CD4-positive, alpha-beta T cell treated with Interleukin-12 subunit alpha and Interleukin-12 subunit beta, for 1 hour (primary cell): Measurements from ENCODE around the gene NEDD1.
A peak's percentile ranks its signal among the peaks of the same experiment; 100 is the strongest.

Experiments used
- DNase-seq: peaks from one replicate; pipeline ENCODE4 v3.0.0-alpha.2; 2020

Gene NEDD1

DNA sequence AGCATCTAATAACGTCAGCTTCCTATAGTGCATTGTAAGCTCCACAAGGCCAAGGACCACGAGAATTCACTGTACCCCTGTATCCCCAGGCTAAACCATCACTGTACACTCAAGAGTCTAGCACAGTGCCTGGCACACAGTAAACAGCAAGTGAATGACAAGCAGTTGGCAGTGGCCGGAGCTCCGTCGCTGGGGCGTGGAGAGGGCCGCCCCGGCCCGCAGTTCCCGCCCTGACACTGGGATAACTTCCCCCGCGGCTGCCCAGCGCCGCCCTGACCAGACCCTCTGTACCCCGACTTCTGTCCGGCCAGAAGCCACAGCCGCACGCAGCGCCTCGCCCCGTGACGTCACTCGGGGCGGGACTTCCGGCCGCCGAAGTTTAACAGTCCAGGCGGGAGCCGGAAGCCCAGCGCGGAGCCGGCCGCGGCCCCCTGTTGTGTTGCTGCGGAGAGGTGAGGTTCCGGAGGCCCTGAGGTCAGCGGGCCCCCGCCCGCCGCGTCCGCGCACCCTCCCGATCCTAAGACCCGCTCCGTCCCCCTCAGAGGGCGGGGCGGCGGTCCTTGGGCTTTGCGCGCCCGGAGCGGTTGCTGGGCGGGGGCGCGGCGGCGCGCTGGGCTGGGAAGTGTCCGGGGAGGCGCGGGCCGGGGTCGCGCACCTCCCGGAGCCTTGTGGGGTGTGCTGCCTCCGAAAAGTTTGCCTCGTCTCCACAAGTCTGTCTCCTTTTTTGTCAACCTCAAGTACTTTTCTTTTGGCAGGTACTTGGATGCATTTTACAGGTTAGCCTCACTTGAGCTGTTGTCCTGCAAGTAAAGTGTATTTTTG, at the start of gene NEDD1:
NEDD1 (plus strand) TSS at position 409 of the 822 bp plus-strand sequence. CDS start 2,503 bp downstream, outside the sequence.
- DNase-seq: peak; percentile 88

GRCh38 chr12:96858162-96858561, 48.9 kb upstream of the NEDD1 start:
- no peak for DNase-seq

DNA sequence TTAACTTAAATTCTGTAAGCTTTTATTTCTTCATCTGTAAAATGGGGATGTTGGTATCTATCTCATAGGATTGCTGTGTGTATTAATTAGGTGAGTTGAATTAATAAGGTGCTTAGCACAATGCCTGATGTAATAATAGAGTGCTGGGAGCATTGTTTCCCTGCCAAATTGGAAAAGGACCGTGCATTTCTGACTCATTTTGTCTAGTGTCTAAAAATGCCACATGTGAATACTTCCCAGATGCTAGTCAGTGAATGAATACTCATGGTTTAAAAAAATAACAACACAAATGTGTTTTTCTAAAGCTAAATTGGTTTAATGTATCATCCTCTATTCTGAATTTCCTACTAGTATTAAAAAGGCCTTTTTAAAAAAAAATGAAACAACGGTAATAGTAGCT, 45.4 kb upstream of the NEDD1 start:
- no peak for DNase-seq

DNA sequence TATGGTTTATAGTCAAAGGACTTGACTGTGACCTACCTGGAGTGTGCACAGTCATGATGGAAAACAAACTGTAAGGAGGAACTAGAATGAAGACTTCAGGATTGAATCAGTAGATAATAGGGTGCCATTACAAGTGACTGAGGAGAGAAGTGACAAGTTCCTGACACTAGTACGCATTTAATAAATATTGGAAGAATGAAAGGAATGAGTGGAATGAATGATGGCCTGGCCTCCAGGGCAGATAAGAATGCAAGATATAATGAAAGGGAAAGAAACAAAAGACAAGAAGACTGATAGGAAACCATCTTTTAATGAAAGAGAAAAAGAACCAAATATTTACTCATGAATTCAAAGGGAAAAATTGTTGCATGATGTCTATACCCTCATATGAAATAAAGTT, 44.7 kb upstream of the NEDD1 start:
- no peak for DNase-seq

DNA sequence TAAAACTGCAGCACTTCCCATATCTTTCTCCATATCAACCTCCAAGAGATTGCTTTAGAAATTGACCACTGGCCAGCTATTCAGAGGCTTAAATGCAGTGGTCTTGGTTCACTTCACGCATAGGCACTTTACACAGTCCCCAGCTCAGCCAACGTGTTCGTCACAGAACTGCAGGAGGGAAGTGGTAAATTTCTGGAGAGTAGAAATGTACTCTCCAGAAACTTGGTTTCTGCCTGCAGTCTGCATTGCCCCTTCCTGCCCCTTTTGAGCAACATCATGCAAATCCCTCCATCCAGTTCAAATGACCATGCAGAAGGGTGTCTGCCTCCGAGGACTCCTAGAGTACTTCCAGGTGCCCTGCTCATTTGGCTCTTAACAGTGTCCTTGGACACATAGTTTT, 42.7 kb upstream of the NEDD1 start:
- no peak for DNase-seq

GRCh38 chr12:96866801-96867590, 40.1 kb upstream of the NEDD1 start:
- DNase-seq: no peak

- no peak for DNase-seq
Measured at GRCh38 chr12:96870946-96871345, 36.1 kb upstream of the NEDD1 start.

DNA sequence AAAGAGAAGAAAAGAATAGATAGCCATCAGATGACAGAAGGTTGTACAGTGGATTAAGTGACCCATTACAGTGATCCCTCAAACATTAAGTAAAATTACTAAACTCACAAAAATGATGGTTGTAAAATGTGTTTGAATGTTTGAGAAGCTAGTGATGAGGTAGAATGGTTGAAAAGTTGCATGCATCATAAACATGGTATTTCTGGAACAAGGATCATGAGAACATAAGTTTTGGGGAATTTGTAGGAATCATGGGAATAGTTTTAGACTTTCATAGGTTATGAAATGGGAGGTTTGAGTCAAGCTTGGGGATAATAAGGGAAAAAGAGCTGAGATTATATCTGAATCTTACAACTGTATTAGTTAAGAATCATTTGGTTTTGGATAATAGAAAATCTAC, 34.1 kb upstream of the NEDD1 start:
- DNase-seq: no peak

- no peak for DNase-seq
Measured at GRCh38 chr12:96874211-96874610, 32.8 kb upstream of the NEDD1 start.

DNA sequence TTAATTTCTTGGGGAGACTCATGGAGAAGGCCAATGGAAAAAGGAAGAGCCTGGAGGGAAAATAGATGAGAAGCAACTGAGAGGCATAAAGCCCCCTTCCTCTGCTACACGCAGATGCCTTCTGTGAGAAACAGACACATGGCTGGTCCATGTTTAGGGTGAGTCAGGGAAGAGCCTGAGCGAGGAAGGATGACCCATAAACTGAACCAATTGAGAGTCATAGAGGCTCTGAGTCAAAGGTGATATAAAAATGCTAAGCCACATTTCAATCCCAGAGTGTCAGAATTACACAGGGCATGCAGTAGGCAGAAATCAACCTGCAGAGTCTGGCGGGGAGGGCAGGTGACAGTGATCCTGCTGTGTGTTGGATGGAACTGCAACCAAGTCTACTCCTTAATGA, 30.1 kb upstream of the NEDD1 start:
- no peak for DNase-seq

DNA sequence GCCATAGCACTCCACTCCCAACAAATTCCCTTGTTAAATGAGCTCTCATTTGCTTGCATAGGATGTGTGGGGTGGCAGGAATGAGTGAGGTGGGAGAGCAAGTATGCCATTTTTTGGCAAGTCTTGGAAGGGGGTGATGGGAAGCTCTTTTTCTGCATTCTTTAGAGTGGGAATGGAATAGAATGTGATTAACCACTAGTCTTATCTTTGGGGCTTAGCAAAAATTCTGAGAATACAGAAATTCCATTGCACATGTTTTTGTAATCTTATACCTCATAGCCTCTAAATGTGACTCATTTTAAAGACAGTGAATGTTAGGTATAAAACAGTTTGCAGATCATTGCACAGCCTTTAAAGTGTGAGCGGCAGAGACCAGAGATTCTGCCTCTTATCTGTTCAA, 28.4 kb upstream of the NEDD1 start:
- no peak for DNase-seq

DNA sequence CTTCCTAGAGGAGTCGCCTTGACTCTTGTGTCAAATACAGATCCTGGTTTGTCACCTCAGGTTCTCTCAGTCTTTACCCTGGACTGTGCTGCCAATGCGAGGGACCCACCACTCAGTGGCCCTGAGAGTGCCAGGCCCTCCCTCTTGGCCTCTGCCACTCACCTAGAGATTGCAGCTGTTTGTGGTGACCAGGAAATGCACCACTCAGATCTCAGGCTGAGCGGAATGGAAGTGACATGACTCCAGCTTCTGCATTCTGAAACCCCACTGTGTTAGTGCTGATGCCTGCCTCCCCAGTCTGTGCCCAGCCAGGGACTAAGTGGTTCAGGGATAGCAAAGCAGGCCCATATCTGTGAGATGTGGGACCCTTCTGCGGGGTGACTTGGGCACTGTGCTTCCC, 27.8 kb upstream of the NEDD1 start:
- no peak for DNase-seq

GRCh38 chr12:96880220-96880619, 26.8 kb upstream of the NEDD1 start:
- DNase-seq: no peak

DNA sequence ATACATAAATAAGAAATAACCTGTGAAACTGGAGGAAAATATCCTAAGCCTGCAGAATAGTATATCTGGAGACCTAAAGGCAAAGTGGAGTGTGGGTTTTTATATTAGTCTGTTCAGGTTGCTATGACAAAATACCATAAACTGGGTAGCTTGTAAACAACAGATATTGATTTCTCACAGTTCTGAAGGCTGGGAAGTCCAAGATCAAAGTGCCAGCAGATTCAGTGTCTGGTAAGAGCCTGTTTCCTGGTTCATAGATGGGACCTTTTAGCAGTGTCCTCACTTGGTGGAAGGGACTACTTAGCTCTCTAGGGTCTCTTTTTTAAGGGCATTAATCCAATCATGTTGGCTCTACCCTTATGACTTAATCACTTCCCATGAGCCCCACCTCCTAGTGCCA, 25.4 kb upstream of the NEDD1 start:
- DNase-seq: no peak

- DNase-seq: no peak
Measured at GRCh38 chr12:96882862-96883261, 24.2 kb upstream of the NEDD1 start.

DNA sequence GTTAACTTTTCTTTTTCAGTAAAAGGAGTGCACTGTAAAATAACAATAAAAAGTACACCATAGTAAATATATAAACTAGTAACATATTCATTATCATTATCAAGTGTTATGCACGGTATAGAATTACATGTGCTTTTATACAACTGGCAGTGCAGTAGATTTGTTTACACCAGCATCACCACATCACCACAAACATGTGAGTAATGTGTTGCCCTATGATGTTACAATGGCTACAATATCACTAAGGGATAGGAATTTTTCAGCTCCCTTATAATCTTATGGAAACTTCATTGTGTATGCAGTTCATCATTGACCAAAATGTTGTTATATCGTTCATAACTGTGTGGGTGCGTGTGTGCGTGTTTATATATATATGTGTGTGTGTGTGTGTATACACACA, 23.5 kb upstream of the NEDD1 start:
- DNase-seq: no peak

DNA sequence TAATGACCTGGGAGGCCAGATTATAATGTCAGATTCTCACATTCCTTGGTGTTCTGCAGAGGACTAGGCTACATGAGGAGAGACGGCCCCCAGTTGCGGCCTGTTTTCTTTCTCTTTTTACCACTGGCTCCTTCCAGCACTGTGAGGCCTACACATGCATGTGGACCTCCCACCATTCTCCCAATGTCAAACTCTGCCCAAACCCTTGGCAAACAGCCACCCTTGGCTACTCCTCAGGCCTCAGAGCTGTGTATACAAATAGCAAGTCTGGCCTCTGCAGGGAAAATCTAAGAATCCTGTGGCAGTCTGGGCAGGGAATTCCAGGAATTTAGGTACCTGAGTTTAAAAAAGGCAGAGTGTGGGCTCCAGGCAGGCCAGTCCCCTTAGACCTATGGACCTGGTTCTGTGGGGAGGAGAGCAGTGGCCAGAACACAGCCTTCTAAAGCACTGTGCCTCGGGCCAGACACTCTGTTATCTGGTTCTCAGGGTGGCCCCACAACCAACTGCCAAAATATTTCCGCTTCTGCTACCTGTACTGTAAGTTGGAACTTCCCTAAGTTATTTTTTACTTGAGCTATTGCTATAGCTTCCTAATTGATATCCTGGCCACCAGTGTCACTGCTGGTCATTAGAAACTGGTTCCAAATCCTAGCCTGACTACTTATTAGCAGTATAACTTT, 19.9 kb upstream of the NEDD1 start:
- no peak for DNase-seq

GRCh38 chr12:96889273-96889933, 17.7 kb upstream of the NEDD1 start:
- DNase-seq: no peak

- no peak for DNase-seq
Measured at GRCh38 chr12:96890331-96890730, 16.7 kb upstream of the NEDD1 start.

DNA sequence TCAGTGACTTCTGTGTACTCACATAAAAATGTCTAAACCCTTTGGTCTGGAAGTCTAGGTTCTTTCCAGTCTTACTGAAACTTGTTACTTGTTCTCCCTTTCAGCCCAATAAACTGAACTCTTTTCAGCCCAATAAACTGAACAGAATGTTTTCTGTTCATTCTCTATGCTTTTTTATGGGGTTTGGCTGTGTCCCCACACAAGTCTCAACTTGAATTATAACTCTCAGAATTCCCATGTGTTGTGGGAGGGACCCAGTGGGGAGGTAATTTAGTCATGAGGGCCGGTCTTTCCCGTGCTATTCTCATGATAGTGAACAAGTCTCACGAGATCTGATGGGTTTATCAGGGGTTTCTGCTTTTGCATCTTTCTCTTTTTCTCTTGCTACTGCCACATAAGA, 15.0 kb upstream of the NEDD1 start:
- no peak for DNase-seq

DNA sequence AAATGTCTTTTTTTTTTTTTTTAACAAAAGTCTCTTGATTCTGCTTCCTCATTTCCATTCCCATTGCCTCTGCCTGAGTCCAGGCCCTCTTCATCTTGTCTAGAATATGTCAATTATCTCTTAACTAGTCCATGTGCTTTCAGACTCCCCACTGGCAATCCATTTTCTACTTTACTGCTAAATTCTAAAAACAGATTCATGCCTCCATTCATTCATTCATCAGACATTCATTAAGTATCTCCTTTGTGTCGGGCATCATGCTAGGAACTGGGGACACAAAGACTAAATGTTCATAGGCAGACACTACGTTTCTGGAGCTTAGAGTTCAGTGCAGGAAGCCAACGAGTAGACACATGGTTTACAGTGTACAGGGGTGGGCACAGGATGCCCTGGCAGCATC, 9.6 kb upstream of the NEDD1 start:
- DNase-seq: no peak

GRCh38 chr12:96901175-96901574, 5.9 kb upstream of the NEDD1 start:
- DNase-seq: no peak

DNA sequence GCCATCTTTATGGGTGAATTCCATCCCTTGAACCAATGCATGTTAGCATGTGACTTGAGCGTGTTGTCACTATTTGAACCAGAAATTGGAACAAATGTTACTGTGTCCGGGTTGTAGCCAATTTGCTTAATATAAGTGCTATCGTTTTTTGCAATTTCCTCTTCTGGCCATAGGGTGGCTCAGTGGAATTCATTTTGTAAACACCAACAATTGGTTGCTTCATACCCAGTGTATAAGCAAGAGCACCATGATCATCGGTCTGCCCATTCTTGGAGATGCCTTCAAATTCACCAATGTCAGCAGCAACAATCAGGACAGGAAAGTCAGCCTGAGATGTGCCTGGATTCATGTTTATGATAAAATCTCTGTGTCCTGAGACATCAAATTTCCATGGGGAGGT, 5.0 kb upstream of the NEDD1 start:
- DNase-seq: peak; percentile 11
